Measurements from ENCODE around the gene CCDC88C. TPM values are rescaled to one million over a fixed set of nuclear protein-coding genes. Genes with fewer than 3 reads are reported as not detected.

CCDC88C gene
- total and polyA plus RNA-seq, 11 donors: 2.4 to 15.6 (median 4.8) TPM

- Histone ChIP-seq H3K9me3 (no peaks in the 10 kb centered on the region), H3K36me3 (no peaks in the 10 kb centered on the region), H3K27me3 (peaks cover 0 to 23% (median 4%) of the 10 kb centered on the region in 9 donors), H3K27ac (peak overlapping the region in 11 of 12 donors; percentile 8 to 81 (median 68)), H3K4me1 (peaks cover 0 to 47% (median 15%) of the 10 kb centered on the region in 12 donors), H3K4me3 (peak overlapping the region; percentile 44 to 85 (median 68))
- peak in 1 of 4 donors; percentile 49 for ATAC-seq
- DNase-seq: peak in 2 of 5 donors; percentile 20 to 30
- intact Hi-C loops (cut with DNase I): loop anchor here in 3 of 10 donors (5.0 to 10.0 kb wide), 3 partner anchors 34 to 239 kb away; no protein-coding TSS in a partner anchor
- TF ChIP-seq CTCF (IDR thresholded peaks at IDR 0.05) (no peak), POLR2A (IDR thresholded peaks at IDR 0.05) (no peak)
- WGBS, 4 donors: 5 to 11% (median 8%) methylated on average over 17 to 19 of the region's 19 CpGs
Observed at GRCh38 chr14:91416744-91417119, 888 bp downstream of the CCDC88C start.

- peaks cover 0 to 23% (median 4%) of the 10 kb centered on the region in 9 donors for H3K27me3 ChIP-seq
- intact Hi-C loops (cut with DNase I): loop anchor here in 3 of 10 donors (5.0 to 10.0 kb wide), 3 partner anchors 34 to 239 kb away; no protein-coding TSS in a partner anchor
- peak overlapping the region in 6 of 12 donors; percentile 8 to 81 (median 62) for H3K27ac ChIP-seq
- WGBS, 4 donors: 33 to 44% (median 40%) methylated on average over 18 of the region's 18 CpGs
- H3K36me3 ChIP-seq: no peaks in the 10 kb centered on the region
- TF ChIP-seq POLR2A (IDR thresholded peaks at IDR 0.05) (no peak), CTCF (IDR thresholded peaks at IDR 0.05) (no peak)
- ATAC-seq (no peak), DNase-seq (no peak)
- peaks cover 0 to 54% (median 15%) of the 10 kb centered on the region in 12 donors for H3K4me1 ChIP-seq
- H3K9me3 ChIP-seq: no peaks in the 10 kb centered on the region
- peak overlapping the region; percentile 44 to 85 (median 68) for H3K4me3 ChIP-seq
Observed at GRCh38 chr14:91415794-91416743, 1.6 kb downstream of the CCDC88C start.

GRCh38 chr14:91414475-91414833 lies 3.2 kb downstream of the CCDC88C start:
- Histone ChIP-seq H3K9me3 (no peaks in the 10 kb centered on the region), H3K36me3 (no peaks in the 10 kb centered on the region), H3K27ac (peak overlapping the region in 1 of 12 donors; percentile 81), H3K27me3 (peaks cover 0 to 23% (median 4%) of the 10 kb centered on the region in 9 donors), H3K4me1 (peaks cover 0 to 70% (median 15%) of the 10 kb centered on the region in 12 donors), H3K4me3 (peak overlapping the region in 1 of 12 donors; percentile 85)
- WGBS, 4 donors: 86 to 94% (median 94%) methylated on average over 3 of the region's 3 CpGs
- ATAC-seq (no peak), DNase-seq (no peak)
- TF ChIP-seq CTCF (IDR thresholded peaks at IDR 0.05) (no peak), POLR2A (IDR thresholded peaks at IDR 0.05) (no peak)
- intact Hi-C loops (cut with DNase I): loop anchor here in 3 of 10 donors (5.0 to 10.0 kb wide), 2 partner anchors 42 to 50 kb away; no protein-coding TSS in a partner anchor
